Duodenal mucosa (tissue), 2 donors: ENCODE data around the gene RHBG.

Source experiments
- H3K27ac ChIP-seq: one replicate; pipeline ENCODE4 v1.7.0; 2013; ENCODE audit warnings: low read depth, low read length
- H3K27me3 ChIP-seq, 2 donors: one replicate each; pipeline ENCODE4 v1.7.0; 2013; ENCODE audit warnings: low read length in 2 of 2, control low read depth in 1 of 2; ENCODE audit not compliant: insufficient read depth in 2 of 2, control insufficient read depth in 1 of 2
- H3K36me3 ChIP-seq, 2 donors: one replicate each; pipeline ENCODE4 v1.7.0; 2013; ENCODE audit warnings: low read length in 2 of 2, control low read depth in 1 of 2; ENCODE audit not compliant: insufficient read depth in 2 of 2, control insufficient read depth in 1 of 2
- H3K4me1 ChIP-seq, 2 donors: one replicate each; pipeline ENCODE4 v1.7.0; 2013; ENCODE audit warnings: low read length in 2 of 2, control low read depth in 1 of 2; ENCODE audit not compliant: insufficient read depth in 2 of 2, control insufficient read depth in 1 of 2
- H3K4me3 ChIP-seq, 2 donors: one replicate each; pipeline ENCODE4 v1.7.0; 2013; ENCODE audit warnings: low read length in 2 of 2, low read depth in 1 of 2
- H3K9ac ChIP-seq, 2 donors: one replicate each; pipeline ENCODE4 v1.7.0; 2013; ENCODE audit warnings: low read length in 2 of 2, low read depth in 1 of 2
- H3K9me3 ChIP-seq, 2 donors: one replicate each; pipeline ENCODE4 v1.7.0; 2013; ENCODE audit warnings: low read length in 2 of 2, control low read depth in 1 of 2; ENCODE audit not compliant: control insufficient read depth in 1 of 2

The RHBG gene

DNA sequence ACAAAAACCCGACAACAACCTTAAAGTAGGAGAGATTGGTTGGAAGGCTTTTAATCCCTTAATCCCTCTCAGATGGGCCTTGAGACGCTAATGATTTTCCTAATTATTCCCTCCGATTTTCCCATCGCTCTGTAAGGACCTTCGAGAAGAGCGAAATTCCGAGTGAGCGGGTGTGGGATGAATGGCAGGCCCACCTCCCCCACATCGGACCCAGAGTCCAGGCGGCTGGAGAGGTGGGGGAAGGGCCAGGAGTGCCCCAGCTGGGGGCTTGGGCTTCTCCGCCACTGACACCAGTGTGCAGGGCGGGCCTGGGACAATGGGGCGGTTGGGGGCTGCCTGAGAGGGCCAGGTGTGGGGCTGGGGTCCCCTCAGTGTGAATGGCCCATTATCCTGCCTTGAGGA is 23.4 kb downstream of the RHBG start:
- no peak overlapping the region for H3K27ac ChIP-seq
- H3K4me3 ChIP-seq = no peak overlapping the region
- no peaks in the 10 kb centered on the region for H3K9me3 ChIP-seq
- no peaks in the 10 kb centered on the region for H3K36me3 ChIP-seq
- H3K9ac ChIP-seq = no peak overlapping the region
- H3K27me3 ChIP-seq = peaks cover 22 to 25% of the 10 kb centered on the region in 2 donors
- H3K4me1 ChIP-seq = no peaks in the 10 kb centered on the region

DNA sequence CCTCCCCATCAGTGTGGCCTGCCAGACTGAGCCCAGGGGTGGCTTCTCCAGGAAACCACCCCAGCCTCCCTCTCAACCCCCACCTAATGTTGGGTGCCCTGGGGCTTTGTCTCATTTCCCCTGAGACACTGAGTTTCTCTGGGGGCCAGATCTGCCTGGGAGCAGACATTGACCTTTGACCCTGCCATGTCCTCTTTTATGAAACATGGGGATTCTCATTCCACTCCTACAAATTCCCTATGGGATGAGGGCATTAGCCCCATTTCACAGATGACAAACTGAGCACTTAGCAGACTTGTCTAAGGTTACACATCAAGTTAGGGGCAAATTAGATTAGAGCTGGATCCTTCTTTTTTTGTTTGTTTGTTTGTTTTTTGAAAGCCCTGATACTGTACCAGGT is 24.1 kb downstream of the RHBG start:
- no peak overlapping the region for H3K27ac ChIP-seq
- H3K27me3 ChIP-seq = peaks cover 16 to 19% of the 10 kb centered on the region in 2 donors
- H3K36me3 ChIP-seq = no peaks in the 10 kb centered on the region
- no peak overlapping the region for H3K4me3 ChIP-seq
- H3K4me1 ChIP-seq = no peaks in the 10 kb centered on the region
- H3K9ac ChIP-seq = no peak overlapping the region
- no peaks in the 10 kb centered on the region for H3K9me3 ChIP-seq

DNA sequence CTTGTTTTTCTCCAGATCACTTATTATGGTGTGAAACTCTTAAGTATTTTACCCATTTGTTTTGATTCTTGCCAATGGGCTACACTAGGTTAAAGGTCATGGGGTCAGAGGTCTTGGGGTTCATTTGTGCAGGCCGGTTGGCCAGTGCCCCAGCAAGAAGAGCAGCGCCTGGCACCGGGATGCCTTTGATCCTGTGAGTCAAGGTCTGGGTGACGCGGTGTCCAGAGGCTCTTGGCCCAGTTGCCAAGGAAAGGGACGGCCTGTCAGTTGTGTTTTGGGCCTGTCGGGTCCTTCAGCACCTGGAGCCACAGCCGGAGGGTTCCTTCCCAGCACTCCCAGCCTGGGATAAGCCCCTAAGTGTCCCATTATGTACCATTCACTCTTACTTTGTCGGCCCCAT is 25.1 kb downstream of the RHBG start:
- Histone ChIP-seq H3K9me3 (no peaks in the 10 kb centered on the region), H3K36me3 (no peaks in the 10 kb centered on the region), H3K4me3 (no peak overlapping the region), H3K4me1 (no peaks in the 10 kb centered on the region), H3K9ac (no peak overlapping the region), H3K27me3 (peaks cover 8 to 14% of the 10 kb centered on the region in 2 donors), H3K27ac (no peak overlapping the region)

DNA sequence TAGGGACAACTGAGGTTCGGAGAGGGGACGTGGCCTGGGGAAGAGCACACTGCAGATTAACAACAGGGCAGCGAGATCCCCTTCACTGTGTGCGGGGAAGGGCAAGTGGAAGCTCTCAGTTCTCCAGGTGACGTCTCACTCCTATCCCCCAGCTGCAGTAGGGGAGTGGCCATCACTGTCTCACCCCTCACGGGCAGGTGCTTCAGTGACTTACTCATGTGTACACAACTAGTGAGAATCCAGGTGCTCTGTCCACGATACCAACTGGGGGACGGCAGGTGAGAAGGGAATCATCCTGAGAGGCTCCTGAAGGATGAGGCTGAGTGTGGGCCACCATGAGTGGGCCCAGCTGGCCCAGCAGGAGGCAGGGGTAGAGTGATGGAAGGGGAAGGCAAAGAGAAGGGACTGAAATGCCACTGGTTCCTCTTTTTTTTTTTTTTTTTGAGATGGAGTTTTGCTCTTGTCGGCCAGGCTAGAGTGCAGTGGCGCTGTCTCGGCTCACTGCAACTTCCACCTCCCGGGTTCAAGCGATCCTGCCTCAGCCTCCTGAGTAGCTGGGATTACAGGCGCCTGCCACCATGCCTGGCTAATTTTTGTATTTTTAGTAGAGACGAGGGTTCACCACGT is 25.9 kb downstream of the RHBG start:
- no peaks in the 10 kb centered on the region for H3K4me1 ChIP-seq
- no peak overlapping the region for H3K9ac ChIP-seq
- no peaks in the 10 kb centered on the region for H3K9me3 ChIP-seq
- H3K27ac ChIP-seq = no peak overlapping the region
- H3K4me3 ChIP-seq = no peak overlapping the region
- peaks cover 0 to 6% of the 10 kb centered on the region in 2 donors for H3K27me3 ChIP-seq
- no peaks in the 10 kb centered on the region for H3K36me3 ChIP-seq

DNA sequence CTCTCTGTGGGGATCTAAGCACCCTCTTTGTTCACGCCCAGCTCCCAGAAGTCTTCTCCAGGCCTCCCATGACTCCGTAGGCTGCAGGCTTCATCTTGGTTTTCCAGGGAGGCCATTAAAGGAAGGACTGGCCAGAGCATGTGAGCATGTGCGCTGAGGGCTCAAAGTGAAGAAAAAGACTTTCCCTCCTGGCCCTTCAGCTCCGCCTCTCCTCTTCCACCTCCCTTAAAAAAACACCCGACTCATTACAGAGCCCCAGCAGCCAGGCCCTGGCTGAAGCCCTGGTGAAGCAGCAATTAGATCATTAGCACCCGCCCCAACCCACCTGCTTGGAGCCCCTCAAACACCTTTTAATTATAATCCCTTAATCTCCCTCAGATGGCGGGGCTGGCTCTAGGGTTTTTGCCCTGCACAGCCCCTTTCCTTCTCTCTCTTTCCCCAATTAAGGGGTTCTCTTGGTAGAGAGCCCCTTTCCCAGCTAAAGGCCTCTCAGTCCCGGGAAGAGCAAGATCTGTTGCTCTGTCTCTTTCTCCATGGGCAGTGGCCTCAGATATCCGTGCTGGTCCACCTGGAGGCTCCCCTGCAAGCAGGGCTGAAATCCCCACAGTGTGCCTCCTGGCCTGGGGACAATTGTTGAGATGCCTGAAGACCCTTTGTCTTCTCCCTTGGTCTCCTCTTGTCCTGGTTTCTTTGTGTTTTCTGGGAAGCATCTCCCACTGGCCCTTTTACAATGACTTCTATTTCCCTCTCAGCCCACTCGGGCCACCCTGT is 30.5 kb downstream of the RHBG start:
- H3K9me3 ChIP-seq = no peaks in the 10 kb centered on the region
- H3K9ac ChIP-seq = no peak overlapping the region
- H3K4me3 ChIP-seq = no peak overlapping the region
- H3K27ac ChIP-seq = no peak overlapping the region
- H3K27me3 ChIP-seq = peaks cover 0 to 5% of the 10 kb centered on the region in 2 donors
- H3K36me3 ChIP-seq = no peaks in the 10 kb centered on the region
- H3K4me1 ChIP-seq = no peaks in the 10 kb centered on the region

DNA sequence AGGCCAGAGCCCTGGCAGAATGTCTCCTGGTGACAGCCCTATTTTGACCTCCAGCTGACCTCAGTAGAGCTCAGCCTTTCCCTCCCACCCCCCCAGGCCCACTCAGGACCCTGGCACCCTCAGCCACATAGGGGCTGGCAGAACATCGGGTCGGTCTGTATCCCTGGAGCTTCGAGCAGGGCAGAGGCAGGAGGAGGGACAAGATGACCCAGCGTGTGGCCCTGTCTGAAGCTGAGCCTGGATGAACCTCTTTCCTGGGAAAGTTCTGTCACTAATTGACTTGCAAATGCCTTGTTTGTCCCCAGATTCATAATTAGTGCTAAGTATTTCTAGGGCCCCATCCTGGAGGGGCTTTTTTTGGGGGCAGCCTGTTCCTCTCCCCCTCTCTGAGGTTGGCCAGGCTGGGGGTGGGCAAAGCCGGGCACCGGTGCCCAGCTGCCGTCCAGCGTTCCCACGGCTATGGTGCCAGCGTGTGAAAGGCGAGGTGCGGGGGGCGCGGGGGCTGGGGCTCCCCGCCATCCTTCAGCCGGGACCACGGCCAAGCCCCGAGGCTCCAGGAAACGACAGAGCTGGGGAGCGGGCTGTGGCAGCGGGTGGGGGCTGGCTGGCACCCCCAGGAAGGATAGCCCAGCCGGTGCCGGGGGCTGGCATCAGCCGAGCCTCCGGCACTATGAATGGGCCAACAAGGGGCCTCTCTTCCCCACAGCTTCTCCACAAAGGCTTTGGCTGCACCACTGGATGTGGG is 31.4 kb downstream of the RHBG start:
- no peaks in the 10 kb centered on the region for H3K9me3 ChIP-seq
- H3K27me3 ChIP-seq = peaks cover 6% of the 10 kb centered on the region in 2 donors
- H3K9ac ChIP-seq = no peak overlapping the region
- H3K36me3 ChIP-seq = no peaks in the 10 kb centered on the region
- H3K4me3 ChIP-seq = no peak overlapping the region
- no peaks in the 10 kb centered on the region for H3K4me1 ChIP-seq
- H3K27ac ChIP-seq = no peak overlapping the region

DNA sequence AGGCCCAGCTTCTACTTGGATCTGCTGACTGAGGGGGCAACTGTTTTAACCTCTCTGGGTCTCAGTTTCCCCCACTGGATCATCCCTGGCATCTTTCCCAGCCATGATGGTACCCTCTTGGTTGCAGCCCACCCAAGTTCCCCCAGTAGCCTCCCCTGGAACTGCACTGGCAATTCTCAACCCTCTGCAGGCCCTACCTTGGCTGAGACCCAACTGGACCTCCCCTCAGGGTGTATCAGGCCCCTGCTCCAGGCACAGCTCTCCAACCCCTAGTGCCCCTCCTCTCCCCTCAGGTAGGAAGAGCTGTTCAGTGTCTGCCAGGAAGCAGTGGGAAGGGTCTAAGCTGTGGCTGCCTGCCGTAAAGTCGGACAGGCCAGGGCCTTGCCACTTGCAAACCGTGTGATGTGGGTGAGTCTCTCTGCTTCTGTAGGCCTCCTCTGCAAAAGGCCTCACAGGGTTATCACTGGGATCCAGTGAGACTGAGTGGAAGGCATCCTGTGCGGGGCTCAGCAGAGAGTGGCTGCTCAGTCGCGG is 32.1 kb downstream of the RHBG start:
- H3K4me3 ChIP-seq = no peak overlapping the region
- H3K27ac ChIP-seq = no peak overlapping the region
- no peak overlapping the region for H3K9ac ChIP-seq
- H3K9me3 ChIP-seq = no peaks in the 10 kb centered on the region
- H3K27me3 ChIP-seq = peaks cover 12 to 14% of the 10 kb centered on the region in 2 donors
- no peaks in the 10 kb centered on the region for H3K36me3 ChIP-seq
- no peaks in the 10 kb centered on the region for H3K4me1 ChIP-seq

DNA sequence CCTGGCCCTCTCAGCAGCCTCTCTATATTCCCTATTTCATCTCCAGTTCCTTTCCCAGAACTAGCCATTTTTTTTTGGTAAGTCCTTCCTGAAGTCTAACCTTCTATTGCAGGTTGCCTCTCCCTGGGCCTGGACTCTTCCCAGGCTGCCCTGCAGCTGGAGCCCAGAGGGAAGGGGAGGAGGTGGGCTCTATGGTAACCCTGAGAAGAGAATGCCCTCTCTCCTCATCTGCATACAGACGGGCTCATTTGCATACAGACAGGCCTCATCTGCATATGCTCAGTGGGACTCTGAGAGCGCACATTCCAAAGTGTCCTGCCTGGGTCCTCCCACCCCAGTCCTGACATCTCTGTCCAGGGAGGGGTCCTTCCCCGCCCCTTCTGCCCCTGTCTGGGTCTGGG is 32.7 kb downstream of the RHBG start:
- no peaks in the 10 kb centered on the region for H3K9me3 ChIP-seq
- H3K36me3 ChIP-seq = no peaks in the 10 kb centered on the region
- H3K4me3 ChIP-seq = no peak overlapping the region
- H3K9ac ChIP-seq = no peak overlapping the region
- no peaks in the 10 kb centered on the region for H3K4me1 ChIP-seq
- H3K27ac ChIP-seq = no peak overlapping the region
- H3K27me3 ChIP-seq = peaks cover 14% of the 10 kb centered on the region in 2 donors

DNA sequence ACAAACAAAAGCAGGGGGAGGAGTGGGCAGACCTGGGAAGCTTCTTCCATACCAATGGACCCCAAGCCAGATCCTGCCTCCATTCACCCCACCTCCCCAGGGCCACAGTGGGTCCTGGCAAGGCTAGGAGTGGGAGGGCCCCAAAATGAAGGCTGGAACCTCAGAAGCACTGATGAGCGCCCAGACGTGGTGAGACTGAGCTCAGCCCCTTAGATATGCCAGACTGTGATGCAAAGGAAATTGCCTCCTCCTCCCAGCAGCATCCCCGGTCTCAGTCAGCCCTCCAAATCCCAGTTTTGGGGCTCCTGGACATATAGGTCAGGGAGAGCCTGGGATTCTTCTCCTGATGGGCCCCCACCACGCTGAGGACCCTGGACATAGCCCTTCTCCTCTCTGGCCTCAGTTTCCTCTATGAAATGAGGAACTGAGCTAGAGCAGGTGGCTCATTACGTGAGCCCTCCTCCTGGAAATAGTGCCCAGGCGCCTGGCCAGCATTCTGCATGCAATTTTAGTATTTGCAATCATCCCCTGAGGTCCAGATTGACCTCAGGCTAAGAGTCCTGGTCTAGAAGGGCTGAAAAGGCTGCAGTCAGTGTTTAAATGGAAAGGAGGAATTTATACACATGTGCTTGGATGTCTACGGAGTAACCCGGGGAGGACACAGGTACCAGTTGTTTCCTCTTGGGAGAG is 33.5 kb downstream of the RHBG start:
- H3K27ac ChIP-seq = no peak overlapping the region
- no peaks in the 10 kb centered on the region for H3K4me1 ChIP-seq
- H3K36me3 ChIP-seq = no peaks in the 10 kb centered on the region
- H3K9me3 ChIP-seq = no peaks in the 10 kb centered on the region
- no peak overlapping the region for H3K9ac ChIP-seq
- peaks cover 14% of the 10 kb centered on the region in 2 donors for H3K27me3 ChIP-seq
- no peak overlapping the region for H3K4me3 ChIP-seq
